ENCODE data around the gene BRIP1. TPM values are rescaled to one million over a fixed set of nuclear protein-coding genes. Genes with fewer than 3 reads are reported as not detected.

BRIP1 gene
- total and polyA plus RNA-seq, 10 of the 15 experiments (the other 5 are each of a cell fraction or from before 2014, with no cell fraction given) = 4.0 to 24.2 (median 12.8) TPM

DNA sequence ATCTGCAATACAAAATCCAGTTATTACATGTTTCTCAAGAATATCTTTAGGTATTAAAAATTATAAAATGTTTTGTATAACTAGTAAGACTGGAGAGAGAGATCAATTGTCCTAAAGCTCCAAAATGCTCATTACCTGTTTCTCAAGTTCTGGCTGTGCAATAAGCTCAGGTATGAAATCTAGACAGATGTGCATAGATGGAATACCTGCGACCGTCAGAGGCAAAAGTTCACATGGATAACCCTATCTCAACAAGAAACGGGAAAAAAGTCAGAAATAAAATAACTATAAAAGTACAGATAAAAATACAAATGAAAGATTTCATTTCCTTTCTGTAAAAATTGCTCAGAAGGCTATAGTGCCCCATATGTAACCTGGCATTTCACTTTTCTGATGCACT is 5.8 kb upstream of the BRIP1 start:
- CTCF ChIA-PET = interaction anchor here (0.6 to 2.3 kb wide), 2 partner anchors 241 to 624 kb away, joined by 3 to 5 read pairs; no protein-coding TSS in a partner anchor
- H3K27ac ChIP-seq (ENCODE audit: control insufficient read depth, insufficient read depth) = no peak overlapping the region
- ATAC-seq (no peak), FAIRE-seq (no peak), DNase-seq (ENCODE audit: low read depth, low spot score) (no peak)
- no peak overlapping the region for H2AFZ ChIP-seq (ENCODE audit: control insufficient read depth, low read depth, low read length)
- WGBS (ENCODE audit: insufficient coverage, insufficient replicate concordance, low lambda C conversion rate, missing lambda C conversion rate) = 99% methylated on average over 3 of the region's 3 CpGs
- no peak overlapping the region for H3K4me3 ChIP-seq
- H4K20me1 ChIP-seq (ENCODE audit: control insufficient read depth, insufficient read depth) = no peaks in the 10 kb centered on the region
- H3K79me2 ChIP-seq (ENCODE audit: control insufficient read depth, insufficient read depth, low read length) = no peaks in the 10 kb centered on the region
- no peak overlapping the region for H3K4me2 ChIP-seq (ENCODE audit: control insufficient read depth, insufficient read depth)
- SMC1A ChIA-PET (ENCODE audit: uncharacterized antibody, unreplicated experiment) = interaction anchor here (0.5 to 1.4 kb wide), 2 partner anchors 35 to 210 kb away, joined by 4 read pairs; no protein-coding TSS in a partner anchor
- no peaks in the 10 kb centered on the region for H3K9me3 ChIP-seq (replicated peaks; ENCODE audit: control insufficient read depth, insufficient read depth, low read length)
- no TSS peak for BruUV-seq (replicated peaks)
- in situ Hi-C loops (cut with MboI) = no loop called here
- intact Hi-C loops (cut with micrococcal nuclease; ENCODE audit: unreplicated experiment) = no loop called here
- H3K36me3 ChIP-seq (ENCODE audit: control insufficient read depth in 2 of 2, insufficient read depth in 2 of 2, low read length in 1 of 2) = peaks cover 3 to 15% of the 10 kb centered on the region in 2 experiments
- TF ChIP-seq KDM1A (IDR thresholded peaks at IDR 0.05; ENCODE audit: borderline replicate concordance) (no peak), IRF4 (IDR thresholded peaks at IDR 0.05; ENCODE audit: low read depth, low read length) (no peak), ETV6 (conservative IDR thresholded peaks at IDR 0.05 in 1 of 2, IDR thresholded peaks at IDR 0.05 in 1 of 2; ENCODE audit: borderline replicate concordance in 1 of 2, low read depth in 1 of 2) (peak in 1 of 2 experiments; percentile 75; a peak in 2 of 4 replicates), RB1 (IDR thresholded peaks at IDR 0.05; ENCODE audit: borderline replicate concordance) (no peak), ZNF24 (IDR thresholded peaks at IDR 0.05) (no peak), MXI1 (IDR thresholded peaks at IDR 0.05; ENCODE audit: low read depth, low read length) (no peak)
- H3K27me3 ChIP-seq (replicated peaks in 1 of 2; ENCODE audit: control insufficient read depth in 2 of 2, insufficient read depth in 2 of 2, low read length in 1 of 2) = no peaks in the 10 kb centered on the region
- no peak overlapping the region for H3K9ac ChIP-seq (ENCODE audit: control insufficient read depth, insufficient read depth, low read length)
- RAD21 ChIA-PET (ENCODE audit: unreplicated experiment) = interaction anchor here (2.1 kb wide), 1 partner anchor 240 kb away, joined by 7 read pairs; no protein-coding TSS in a partner anchor
- POLR2A ChIA-PET = no interaction called here
- no peaks in the 10 kb centered on the region for H3K4me1 ChIP-seq (ENCODE audit: control insufficient read depth, insufficient read depth, low read length)

DNA sequence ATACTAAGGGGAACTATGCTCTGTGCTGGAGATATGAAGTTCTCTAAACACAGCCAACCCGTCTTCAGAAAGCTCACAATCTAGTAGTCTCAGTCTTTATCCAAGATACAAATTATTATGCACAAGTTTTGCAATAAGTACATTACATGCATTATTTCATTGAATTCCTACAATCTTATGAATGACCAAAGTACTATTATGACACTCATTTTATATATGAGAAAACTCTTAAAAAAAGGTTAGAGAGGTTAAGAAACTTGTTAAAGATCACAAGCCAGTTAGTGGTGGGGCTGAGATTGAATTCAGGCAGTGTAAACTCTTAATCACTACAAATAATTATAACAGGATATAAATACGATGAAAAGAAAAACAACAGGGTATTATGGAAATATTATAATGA is 4.7 kb upstream of the BRIP1 start:
- no peak overlapping the region for H3K9ac ChIP-seq (ENCODE audit: control insufficient read depth, insufficient read depth, low read length)
- no peak for ATAC-seq
- H3K4me3 ChIP-seq = no peak overlapping the region
- no peak for TF ChIP-seq CEBPB (IDR thresholded peaks at IDR 0.05; ENCODE audit: borderline replicate concordance in 1 of 2, low read depth in 2 of 2, low read length in 2 of 2)
- peak in 1 of 2 experiments; percentile 91; a peak in 2 of 4 replicates for TF ChIP-seq ETV6 (conservative IDR thresholded peaks at IDR 0.05 in 1 of 2, IDR thresholded peaks at IDR 0.05 in 1 of 2; ENCODE audit: borderline replicate concordance in 1 of 2, low read depth in 1 of 2)
- peak; percentile 6; the same call in 1 of the 2 replicates for TF ChIP-seq NFXL1 (IDR thresholded peaks at IDR 0.05; ENCODE audit: borderline replicate concordance)
- intact Hi-C loops (cut with micrococcal nuclease; ENCODE audit: unreplicated experiment) = no loop called here
- H3K79me2 ChIP-seq (ENCODE audit: control insufficient read depth, insufficient read depth, low read length) = peaks cover 2% of the 10 kb centered on the region
- ChIA-PET POLR2A (no interaction called here), RAD21 (ENCODE audit: unreplicated experiment) (no interaction called here), SMC1A (ENCODE audit: uncharacterized antibody, unreplicated experiment) (interaction anchor here (1.4 kb wide), 1 partner anchor 36 kb away, joined by 4 read pairs; no protein-coding TSS in a partner anchor), CTCF (no interaction called here)
- in situ Hi-C loops (cut with MboI) = no loop called here
- H3K27ac ChIP-seq (ENCODE audit: control insufficient read depth, insufficient read depth) = no peak overlapping the region
- no peaks in the 10 kb centered on the region for H3K4me1 ChIP-seq (ENCODE audit: control insufficient read depth, insufficient read depth, low read length)
- no peaks in the 10 kb centered on the region for H4K20me1 ChIP-seq (ENCODE audit: control insufficient read depth, insufficient read depth)
- no peaks in the 10 kb centered on the region for H3K9me3 ChIP-seq (replicated peaks; ENCODE audit: control insufficient read depth, insufficient read depth, low read length)
- H2AFZ ChIP-seq (ENCODE audit: control insufficient read depth, low read depth, low read length) = no peak overlapping the region
- no peak for FAIRE-seq
- WGBS (ENCODE audit: insufficient coverage, insufficient replicate concordance, low lambda C conversion rate, missing lambda C conversion rate) = 100% methylated on average over 2 of the region's 2 CpGs
- H3K4me2 ChIP-seq (ENCODE audit: control insufficient read depth, insufficient read depth) = no peak overlapping the region
- H3K36me3 ChIP-seq (ENCODE audit: control insufficient read depth in 2 of 2, insufficient read depth in 2 of 2, low read length in 1 of 2) = peaks cover 3 to 15% of the 10 kb centered on the region in 2 experiments
- no peak for DNase-seq (ENCODE audit: low read depth, low spot score)
- no TSS peak for BruUV-seq (replicated peaks)
- H3K27me3 ChIP-seq (replicated peaks in 1 of 2; ENCODE audit: control insufficient read depth in 2 of 2, insufficient read depth in 2 of 2, low read length in 1 of 2) = no peaks in the 10 kb centered on the region
